IPS DF 6.9 (cell line): ENCODE results near the gene COL9A1.

Experiments used
- DNase-seq: peaks from one replicate; pipeline ENCODE4 v3.0.0-alpha.2; 2013; ENCODE audit warnings: low read depth, low spot score
- H3K27ac ChIP-seq: one replicate; pipeline ENCODE4 v1.5.1; 2013; ENCODE audit warnings: low read length, control low read depth
- H3K27me3 ChIP-seq: 2 replicates; pipeline ENCODE4 v1.6.1; 2013; ENCODE audit warnings: mild to moderate bottlenecking, low read length; ENCODE audit not compliant: control insufficient read depth, insufficient read depth
- H3K36me3 ChIP-seq: 2 replicates; pipeline ENCODE4 v1.6.1; 2013; ENCODE audit warnings: low read length; ENCODE audit not compliant: control insufficient read depth, insufficient read depth
- H3K4me1 ChIP-seq: 2 replicates; pipeline ENCODE4 v1.6.1; 2013; ENCODE audit warnings: low read length; ENCODE audit not compliant: control insufficient read depth, insufficient read depth
- H3K4me3 ChIP-seq: 2 replicates; pipeline ENCODE4 v1.5.1; 2013; ENCODE audit warnings: mild to moderate bottlenecking, low read length
- H3K9me3 ChIP-seq: 2 replicates; pipeline ENCODE4 v1.6.1; 2013; ENCODE audit warnings: low read length, inconsistent platforms; ENCODE audit not compliant: control insufficient read depth, insufficient read depth
- WGBS: extraction: QIAGEN DNeasy Blood & Tissue Kit; methylation state at CpG from one replicate; pipeline ENCODE4 v1.1.7; 2013; ENCODE audit warnings: mixed read lengths, missing lambda C conversion rate; ENCODE audit not compliant: insufficient read length, insufficient coverage; 5-methylcytosine and 5-hydroxymethylcytosine counted together

Gene COL9A1

DNA sequence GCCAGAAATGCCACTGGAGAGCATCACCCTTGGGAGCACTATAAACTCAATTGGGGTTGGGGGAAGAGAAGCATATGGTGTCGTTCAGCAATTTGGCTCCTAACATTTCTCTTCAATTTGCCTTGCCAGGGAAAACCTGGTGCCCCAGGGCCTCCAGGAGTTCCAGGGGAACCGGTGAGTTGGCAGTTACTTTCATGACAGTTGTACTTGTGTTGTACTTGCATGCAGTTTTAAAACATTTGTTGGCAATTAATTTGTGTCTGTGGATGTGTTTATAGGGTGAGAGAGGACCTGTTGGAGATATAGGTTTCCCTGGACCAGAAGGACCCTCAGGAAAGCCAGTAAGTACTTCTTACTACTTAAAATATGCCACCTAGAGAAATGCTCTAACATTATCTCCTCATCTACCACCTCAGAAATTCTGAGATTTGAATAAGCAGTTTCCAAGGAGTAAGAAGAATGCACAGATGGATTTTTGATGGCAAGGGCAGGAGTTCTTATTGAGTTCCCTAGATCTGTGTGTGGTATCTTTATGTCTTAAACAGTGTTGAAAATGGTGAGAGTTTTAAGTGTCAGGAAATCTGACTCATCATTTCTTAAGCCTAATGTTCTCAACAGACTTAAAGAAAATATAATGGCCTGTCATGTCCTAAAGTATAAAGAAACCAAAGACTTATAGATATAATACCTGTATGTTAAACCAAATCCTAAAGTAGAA lies 122.5 kb downstream of the COL9A1 start:
- H3K36me3 ChIP-seq: no peaks in the 10 kb centered on the region
- H3K4me3 ChIP-seq: no peak overlapping the region
- H3K9me3 ChIP-seq: no peaks in the 10 kb centered on the region
- H3K4me1 ChIP-seq: no peaks in the 10 kb centered on the region
- DNase-seq: no peak
- no peak overlapping the region for H3K27ac ChIP-seq
- no peaks in the 10 kb centered on the region for H3K27me3 ChIP-seq
- WGBS: no CpG with 5 or more reads among the region's 2 CpGs

DNA sequence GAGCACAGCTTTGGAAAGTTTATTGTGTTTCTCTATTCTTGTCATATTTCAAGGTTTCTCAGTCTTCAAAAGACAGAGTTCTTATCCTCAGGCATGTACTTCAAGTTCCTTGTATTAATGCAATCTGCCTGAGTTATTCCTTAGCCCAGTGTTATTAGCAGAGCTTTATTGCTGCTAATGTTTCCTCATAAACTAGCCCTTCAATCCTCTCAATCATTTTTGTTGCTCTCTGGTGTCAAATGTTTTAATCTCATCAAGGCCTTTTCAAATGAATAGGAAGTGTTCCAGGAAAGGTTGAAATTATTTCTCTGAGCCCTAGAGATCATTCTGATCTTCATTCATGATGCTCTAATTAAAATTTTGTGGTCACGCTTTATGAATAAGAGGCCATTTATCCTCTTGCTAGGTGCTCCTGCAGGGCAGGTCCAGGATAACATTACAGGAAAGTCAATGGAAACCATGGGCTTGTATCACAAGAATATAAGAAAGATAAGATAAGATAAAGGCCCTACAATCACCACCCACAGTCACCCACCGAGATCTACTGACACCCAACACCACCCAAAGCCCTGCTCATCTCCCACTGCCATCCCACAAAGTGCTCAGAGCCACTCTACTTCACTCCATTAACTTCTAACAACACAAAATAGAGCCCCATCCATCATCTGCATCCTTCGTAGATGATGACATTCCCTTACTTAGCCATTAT lies 125.9 kb downstream of the COL9A1 start:
- Histone ChIP-seq H3K4me1 (no peaks in the 10 kb centered on the region), H3K27ac (no peak overlapping the region), H3K36me3 (no peaks in the 10 kb centered on the region), H3K27me3 (no peaks in the 10 kb centered on the region), H3K4me3 (no peak overlapping the region), H3K9me3 (no peaks in the 10 kb centered on the region)
- no peak for DNase-seq
- no CpG with 5 or more reads among the region's 3 CpGs for WGBS

DNA sequence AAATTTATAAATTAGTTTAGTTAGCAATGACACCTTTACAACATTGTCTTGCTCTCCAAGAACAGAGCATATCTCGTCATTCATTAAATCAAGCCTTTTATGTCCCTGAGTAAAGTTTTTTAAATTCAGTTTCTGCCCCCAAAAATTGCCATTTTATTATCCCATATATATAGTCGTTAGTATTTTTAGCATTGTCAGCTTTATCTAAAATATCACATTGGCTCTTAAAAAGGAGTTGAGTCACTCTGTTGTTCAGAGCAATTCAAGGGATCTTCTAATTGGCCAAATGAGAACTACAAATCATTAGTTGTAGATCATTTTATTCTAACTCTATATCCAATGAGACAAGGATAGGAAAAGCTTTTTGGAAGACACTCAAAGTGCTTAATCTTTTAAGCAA lies 127.1 kb downstream of the COL9A1 start:
- no peaks in the 10 kb centered on the region for H3K9me3 ChIP-seq
- no peaks in the 10 kb centered on the region for H3K27me3 ChIP-seq
- no CpG with 5 or more reads among the region's 2 CpGs for WGBS
- no peaks in the 10 kb centered on the region for H3K36me3 ChIP-seq
- no peak overlapping the region for H3K4me3 ChIP-seq
- H3K27ac ChIP-seq: no peak overlapping the region
- no peak for DNase-seq
- no peaks in the 10 kb centered on the region for H3K4me1 ChIP-seq

DNA sequence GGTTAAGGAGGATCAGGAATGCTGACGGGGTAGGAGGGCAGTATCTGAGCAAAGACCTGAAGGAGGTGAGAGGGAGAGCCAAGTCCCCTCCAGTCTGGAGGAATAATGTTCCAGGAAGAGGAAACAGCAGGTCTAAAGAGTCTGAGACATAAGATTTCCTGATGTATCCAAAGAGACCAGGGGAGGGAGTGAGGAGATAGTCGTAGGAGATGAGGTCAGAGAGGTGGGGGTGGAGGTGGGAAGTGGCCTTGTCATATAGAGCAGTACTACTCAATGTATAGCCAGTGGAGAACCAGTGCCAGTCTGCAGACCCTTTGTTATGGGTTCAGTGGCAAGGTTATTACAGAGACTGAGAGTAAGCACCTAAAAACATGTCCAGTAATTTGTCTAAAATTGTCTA lies 130.6 kb downstream of the COL9A1 start:
- H3K4me3 ChIP-seq: no peak overlapping the region
- no peak for DNase-seq
- no peaks in the 10 kb centered on the region for H3K4me1 ChIP-seq
- no peaks in the 10 kb centered on the region for H3K9me3 ChIP-seq
- no CpG with 5 or more reads among the region's 2 CpGs for WGBS
- H3K27ac ChIP-seq: no peak overlapping the region
- no peaks in the 10 kb centered on the region for H3K36me3 ChIP-seq
- H3K27me3 ChIP-seq: no peaks in the 10 kb centered on the region

DNA sequence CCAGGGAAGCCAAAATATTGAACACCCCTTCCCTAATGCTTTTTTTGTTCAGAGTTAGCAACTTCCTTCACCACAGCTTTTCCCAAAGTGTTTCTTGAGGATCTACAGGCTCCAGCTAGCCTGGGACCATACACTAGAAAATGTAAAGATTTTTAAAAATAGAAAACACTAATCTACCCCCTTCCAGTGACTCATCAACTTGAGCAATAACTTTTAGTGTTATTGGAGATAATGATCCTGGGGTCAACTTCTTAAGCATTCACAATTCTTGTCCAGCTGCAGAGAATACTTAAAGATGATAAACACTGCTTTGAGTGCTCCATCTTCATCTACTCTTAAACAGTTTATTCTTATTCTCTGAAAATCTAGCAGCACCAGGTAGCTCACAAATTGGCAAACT lies 131.6 kb downstream of the COL9A1 start:
- Histone ChIP-seq H3K27ac (no peak overlapping the region), H3K27me3 (no peaks in the 10 kb centered on the region), H3K9me3 (no peaks in the 10 kb centered on the region), H3K4me1 (no peaks in the 10 kb centered on the region), H3K36me3 (no peaks in the 10 kb centered on the region), H3K4me3 (no peak overlapping the region)
- no peak for DNase-seq

DNA sequence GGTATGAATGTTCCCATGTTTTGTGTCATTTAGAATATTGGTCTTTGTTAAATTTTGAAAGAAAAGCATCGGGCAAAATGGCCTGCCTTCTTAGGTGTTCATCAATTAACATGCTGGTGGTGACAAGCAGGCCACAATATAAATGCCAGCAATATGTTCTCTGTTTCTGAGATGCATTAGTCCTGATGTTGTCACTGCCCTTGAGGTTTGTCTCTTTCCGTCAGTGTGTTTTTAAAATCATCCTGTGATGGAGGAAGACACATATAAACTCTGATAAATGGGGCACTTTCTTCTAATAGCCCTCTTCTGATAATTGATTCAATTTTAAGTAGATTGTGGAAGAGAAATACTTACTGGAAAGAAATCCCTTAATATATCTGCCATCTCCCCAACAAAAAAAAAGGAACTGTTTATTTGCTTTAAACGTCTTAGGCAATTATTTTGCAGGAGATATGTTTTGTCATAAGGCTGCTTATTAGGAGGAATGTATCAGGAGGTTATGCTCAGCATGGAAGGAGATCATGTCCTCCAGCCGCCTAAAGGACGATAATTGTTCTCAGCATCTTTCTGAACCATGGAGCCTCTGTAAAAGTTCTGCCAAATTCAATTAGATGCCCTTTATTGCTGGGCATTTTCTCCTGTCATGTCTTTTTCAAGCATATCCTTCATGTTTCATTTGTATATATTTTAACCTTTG lies 134.1 kb downstream of the COL9A1 start:
- no CpG with 5 or more reads among the region's 5 CpGs for WGBS
- no peak for DNase-seq
- no peaks in the 10 kb centered on the region for H3K27me3 ChIP-seq
- no peak overlapping the region for H3K27ac ChIP-seq
- no peaks in the 10 kb centered on the region for H3K36me3 ChIP-seq
- H3K9me3 ChIP-seq: no peaks in the 10 kb centered on the region
- H3K4me3 ChIP-seq: no peak overlapping the region
- H3K4me1 ChIP-seq: no peaks in the 10 kb centered on the region
